Cerebellar cortex (tissue), 1 donor: ENCODE results near the gene ATXN2.
"Not testable (repeated sequence)": the region's sequence is repeated elsewhere in the genome, so short reads cannot be mapped to it uniquely, and the experiment has no call there.

Experiments
- DNase-seq: peaks from one replicate; pipeline ENCODE4 v3.0.0-alpha.2; 2015; ENCODE audit warnings: low spot score

Gene ATXN2, protein sequence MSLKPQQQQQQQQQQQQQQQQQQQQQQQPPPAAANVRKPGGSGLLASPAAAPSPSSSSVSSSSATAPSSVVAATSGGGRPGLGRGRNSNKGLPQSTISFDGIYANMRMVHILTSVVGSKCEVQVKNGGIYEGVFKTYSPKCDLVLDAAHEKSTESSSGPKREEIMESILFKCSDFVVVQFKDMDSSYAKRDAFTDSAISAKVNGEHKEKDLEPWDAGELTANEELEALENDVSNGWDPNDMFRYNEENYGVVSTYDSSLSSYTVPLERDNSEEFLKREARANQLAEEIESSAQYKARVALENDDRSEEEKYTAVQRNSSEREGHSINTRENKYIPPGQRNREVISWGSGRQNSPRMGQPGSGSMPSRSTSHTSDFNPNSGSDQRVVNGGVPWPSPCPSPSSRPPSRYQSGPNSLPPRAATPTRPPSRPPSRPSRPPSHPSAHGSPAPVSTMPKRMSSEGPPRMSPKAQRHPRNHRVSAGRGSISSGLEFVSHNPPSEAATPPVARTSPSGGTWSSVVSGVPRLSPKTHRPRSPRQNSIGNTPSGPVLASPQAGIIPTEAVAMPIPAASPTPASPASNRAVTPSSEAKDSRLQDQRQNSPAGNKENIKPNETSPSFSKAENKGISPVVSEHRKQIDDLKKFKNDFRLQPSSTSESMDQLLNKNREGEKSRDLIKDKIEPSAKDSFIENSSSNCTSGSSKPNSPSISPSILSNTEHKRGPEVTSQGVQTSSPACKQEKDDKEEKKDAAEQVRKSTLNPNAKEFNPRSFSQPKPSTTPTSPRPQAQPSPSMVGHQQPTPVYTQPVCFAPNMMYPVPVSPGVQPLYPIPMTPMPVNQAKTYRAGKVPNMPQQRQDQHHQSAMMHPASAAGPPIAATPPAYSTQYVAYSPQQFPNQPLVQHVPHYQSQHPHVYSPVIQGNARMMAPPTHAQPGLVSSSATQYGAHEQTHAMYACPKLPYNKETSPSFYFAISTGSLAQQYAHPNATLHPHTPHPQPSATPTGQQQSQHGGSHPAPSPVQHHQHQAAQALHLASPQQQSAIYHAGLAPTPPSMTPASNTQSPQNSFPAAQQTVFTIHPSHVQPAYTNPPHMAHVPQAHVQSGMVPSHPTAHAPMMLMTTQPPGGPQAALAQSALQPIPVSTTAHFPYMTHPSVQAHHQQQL

DNA sequence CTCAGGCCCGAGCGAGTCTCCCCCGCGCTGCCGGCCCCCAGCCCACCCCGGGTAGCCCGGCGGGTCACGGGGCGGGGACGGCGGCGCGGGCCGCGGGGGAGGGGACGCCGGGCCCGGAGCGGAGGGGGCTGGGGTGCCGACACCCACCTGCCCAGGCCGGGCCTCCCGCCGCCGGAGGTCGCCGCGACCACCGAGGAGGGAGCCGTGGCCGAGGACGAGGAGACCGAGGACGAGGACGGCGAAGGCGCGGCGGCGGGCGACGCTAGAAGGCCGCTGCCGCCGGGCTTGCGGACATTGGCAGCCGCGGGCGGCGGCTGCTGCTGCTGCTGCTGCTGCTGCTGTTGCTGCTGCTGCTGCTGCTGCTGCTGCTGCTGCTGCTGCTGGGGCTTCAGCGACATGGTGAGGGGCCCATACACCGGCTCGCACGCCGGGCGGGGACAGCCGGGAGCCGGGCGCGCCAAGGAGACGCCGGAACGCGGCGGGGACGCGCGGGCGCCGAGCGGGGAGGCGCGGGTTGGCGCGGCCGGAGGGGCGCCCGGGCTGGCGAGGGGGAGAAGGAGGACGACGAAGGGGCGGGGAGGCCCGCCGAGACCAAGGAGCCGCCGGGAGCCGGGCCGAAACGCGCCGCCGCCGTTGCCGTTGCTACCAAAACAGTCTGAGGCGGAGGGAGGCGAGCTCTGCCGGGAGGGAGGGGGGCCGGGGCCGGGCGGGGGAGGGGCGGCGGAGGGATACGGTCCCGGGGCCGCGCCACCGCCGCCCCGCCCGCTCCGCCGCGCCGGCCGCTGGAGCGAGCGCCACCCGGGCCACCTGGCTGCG lies at the start of gene ATXN2:
TSS of gene ATXN2 (minus strand) at position 679 of the 816 bp plus-strand sequence. CDS start at position 398, 281 bp downstream.
- DNase-seq = peak; percentile 51

- no peak for DNase-seq
These were observed 46.3 kb upstream of the ATXN2 start for GRCh38 chr12:111645433-111645832.

DNA sequence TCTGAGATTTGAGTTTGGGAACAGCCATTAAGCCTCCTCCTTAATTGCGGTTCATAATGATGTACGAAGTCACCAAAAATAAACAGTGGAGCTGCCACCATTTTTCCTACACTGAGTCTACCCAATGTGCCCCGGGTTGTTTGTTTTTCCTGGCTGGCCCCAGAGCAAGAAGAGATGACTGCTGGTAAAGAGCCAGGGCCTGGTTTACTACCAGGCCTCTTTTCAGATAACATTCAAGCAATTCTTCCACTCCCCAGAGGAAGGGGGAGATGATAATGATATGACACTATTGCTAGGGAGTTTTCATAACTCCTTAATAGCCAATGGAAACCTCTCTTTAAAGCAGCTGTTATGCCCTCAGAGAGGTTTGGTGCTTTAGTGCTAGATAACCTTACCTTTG lies 44.3 kb upstream of the ATXN2 start:
- DNase-seq = no peak

DNA sequence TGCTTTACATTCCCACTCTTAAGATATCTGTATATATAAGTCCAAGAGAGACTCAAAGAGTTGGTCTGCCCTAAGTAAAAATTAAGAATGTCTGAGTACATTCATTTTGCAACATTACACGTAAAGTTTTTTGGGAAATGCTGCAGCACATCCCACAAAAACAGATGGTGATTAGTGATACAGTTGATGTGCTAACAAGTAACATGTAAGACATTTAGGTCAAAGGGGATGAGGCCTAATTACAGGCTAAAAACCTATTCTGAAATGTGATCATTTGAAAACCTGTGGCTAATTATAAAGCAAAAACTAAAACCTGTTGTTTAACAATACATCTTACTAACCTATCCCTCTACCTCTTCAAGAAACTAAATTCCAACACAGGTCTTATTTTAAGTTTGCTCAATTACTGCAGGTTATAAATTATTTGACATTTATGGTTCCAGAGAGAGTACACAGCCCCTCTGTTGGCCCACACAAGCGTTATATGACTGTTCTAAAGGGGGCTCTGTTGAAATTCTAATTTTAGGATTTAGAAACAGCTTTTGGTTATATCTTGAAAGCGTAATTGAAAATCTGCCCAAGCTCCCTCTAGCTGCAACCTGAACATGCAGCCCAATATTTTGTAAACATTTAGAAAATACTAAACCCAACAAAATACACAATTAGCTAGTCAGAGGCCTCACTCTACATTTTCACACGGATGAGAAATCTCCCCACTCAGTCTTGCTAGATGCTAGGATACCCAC lies 43.7 kb upstream of the ATXN2 start:
- DNase-seq = no peak

- peak; percentile 70 for DNase-seq
These were observed 41.4 kb upstream of the ATXN2 start for GRCh38 chr12:111640506-111640905.

DNA sequence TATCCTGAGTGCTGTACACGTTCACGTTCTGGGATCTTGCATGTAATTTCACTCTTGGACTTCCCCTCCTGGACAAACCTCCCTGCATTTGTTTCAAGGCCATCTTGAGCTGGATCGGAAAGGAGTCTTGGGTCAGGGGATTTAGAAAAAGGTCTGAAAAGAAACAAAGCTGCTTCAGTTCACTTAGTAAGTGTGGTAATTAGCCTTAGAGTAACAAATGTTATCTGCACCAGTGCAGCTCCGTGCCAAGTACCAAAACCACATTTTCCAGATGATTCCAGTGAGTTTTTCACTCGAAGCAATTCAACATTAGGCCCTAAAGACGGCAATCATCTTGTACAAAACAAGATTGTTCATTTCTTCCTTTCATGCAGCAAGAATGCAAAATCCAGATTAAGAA lies 39.4 kb upstream of the ATXN2 start:
- DNase-seq = no peak

- peak; percentile 74 for DNase-seq
These were observed 37.3 kb upstream of the ATXN2 start for GRCh38 chr12:111636209-111636945.

- no peak for DNase-seq
These were observed 36.4 kb upstream of the ATXN2 start for GRCh38 chr12:111635524-111635923.

- DNase-seq = no peak
These were observed 29.6 kb upstream of the ATXN2 start for GRCh38 chr12:111628505-111629260.

- DNase-seq = no peak
These were observed 27.1 kb upstream of the ATXN2 start for GRCh38 chr12:111626230-111626629.

- no peak for DNase-seq
These were observed 25.4 kb upstream of the ATXN2 start for GRCh38 chr12:111624540-111624939.

GRCh38 chr12:111617841-111618240 lies 18.7 kb upstream of the ATXN2 start:
- DNase-seq = not testable (repeated sequence)

DNA sequence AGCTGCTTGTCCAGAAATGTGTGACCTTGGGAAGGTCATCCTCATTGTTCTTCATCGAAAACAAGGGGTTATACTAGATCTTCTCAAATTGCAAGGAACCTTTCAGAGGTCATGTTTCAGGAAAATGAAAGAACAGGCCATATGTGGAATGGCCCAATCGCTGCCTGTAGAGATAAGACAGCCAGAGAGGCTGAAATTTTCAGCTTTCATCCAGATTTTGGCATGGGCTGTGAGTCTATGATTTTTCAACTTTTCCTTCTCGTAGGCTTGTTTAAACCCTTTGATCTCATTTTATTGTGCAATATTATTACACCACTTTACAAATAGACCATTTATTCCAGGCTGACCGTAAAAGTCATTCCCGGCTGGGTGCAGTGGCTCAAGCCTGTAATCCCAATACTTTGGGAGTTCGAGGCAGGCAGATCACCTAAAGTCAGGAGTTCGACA lies 17.1 kb upstream of the ATXN2 start:
- no peak for DNase-seq

DNA sequence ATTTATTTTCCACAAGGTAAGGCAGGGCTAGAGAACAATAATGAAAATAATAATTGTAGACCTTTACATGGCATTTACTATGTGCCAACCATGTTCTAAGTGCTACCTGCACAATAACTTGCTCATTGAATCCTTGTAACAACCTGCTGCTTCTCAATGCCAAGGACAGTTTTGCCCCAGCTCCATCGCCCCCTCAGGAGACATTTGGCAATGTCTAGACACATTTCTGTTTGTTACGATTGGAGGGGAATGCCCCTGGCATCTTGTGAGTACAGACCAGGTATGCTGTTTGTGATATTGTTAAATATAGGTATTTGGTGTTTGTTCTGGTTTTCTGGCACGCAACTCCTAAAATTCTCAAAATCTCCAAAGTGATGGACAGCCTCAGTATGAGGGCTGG lies 8.1 kb upstream of the ATXN2 start:
- no peak for DNase-seq

DNA sequence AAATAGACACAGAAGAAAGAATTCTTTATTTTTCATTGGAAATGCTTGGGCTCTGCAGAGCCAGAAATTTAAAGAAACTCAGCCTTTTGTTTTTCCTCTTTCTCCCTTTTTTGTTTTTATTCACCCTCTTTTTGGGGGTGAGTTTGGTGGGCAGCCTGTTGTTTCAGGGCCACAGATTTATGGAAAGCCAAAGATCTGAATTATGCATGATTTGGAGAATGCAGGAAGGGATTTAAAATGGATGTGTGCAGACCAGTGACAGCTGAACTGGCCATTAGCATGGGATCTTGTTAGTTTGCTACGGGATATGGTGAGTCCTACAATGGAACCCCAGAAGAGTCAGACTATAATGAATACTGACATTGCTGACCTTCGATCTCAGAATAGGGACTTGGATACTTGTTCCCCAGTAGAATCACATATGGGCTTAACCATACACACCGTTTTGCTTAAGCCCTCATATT lies 7.7 kb upstream of the ATXN2 start:
- DNase-seq = no peak

DNA sequence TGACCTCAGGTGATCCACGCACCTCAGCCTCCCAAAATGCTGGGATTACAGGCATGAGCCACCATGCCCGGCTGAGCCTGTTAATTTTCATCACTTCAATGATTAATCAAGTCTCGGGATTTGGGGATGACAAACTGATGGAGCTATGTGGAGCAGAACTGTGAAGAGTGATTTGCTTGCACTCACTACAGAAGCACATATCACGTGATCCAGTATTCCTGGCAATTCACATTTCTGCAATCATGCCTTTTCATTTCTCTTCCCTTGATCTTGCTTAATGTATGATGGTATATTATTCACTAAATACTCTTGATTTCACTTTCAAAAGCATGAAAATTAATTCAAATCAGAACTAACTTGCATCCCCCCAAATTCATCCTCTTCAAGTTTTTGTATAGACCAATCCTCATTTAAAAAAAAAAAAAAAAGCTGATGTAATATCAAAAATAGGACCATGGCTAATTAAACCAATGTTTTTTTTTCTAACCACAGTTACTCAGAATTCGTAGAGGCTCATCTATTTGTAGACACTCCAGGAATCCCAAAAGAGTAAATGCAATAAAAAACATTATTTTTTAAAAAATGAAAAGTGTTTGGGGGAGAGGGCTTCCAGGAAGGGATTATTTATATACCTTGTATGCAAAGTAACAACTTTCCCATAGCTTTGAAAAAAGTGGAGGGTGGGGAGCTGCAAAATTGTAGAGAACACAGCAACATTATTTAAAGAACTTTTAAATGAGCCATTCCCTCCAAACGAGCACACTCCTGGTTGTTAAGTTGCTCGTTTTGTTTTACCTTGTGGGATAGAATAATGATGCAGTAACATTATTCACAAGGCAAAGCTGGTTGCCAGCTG lies 7.0 kb upstream of the ATXN2 start:
- DNase-seq = no peak

GRCh38 chr12:111602857-111603256 lies 3.7 kb upstream of the ATXN2 start:
- not testable (repeated sequence) for DNase-seq

GRCh38 chr12:111602348-111602747 lies 3.2 kb upstream of the ATXN2 start:
- no peak for DNase-seq
